SU-DHL-6 (cell line): Measurements from ENCODE around the gene ALK.

ENCODE experiments used
- EZH2phosphoT487 ChIP-seq: fragments of 200-600 bp; sonication (generic), shearing (Covaris generic); conservative IDR thresholded peaks from 2 replicates; pipeline ENCODE4 v1.6.1; 2018; ENCODE audit warnings: mild to moderate bottlenecking, antibody characterized with exemption, low read length, moderate library complexity, mixed read lengths
- TF ChIP-seq, protein P1 (sequence below): fragments of 200-600 bp; sonication (generic); IDR thresholded peaks from one replicate; pipeline ENCODE4 v1.5.1; 2017; ENCODE audit warnings: antibody characterized with exemption, mild to moderate bottlenecking, low read length, moderate library complexity; ENCODE audit not compliant: insufficient read depth, poor library complexity, severe bottlenecking

GRCh38 chr2:29528891-29529520, 392.4 kb downstream of the ALK start:
- TF ChIP-seq, protein P1, sequence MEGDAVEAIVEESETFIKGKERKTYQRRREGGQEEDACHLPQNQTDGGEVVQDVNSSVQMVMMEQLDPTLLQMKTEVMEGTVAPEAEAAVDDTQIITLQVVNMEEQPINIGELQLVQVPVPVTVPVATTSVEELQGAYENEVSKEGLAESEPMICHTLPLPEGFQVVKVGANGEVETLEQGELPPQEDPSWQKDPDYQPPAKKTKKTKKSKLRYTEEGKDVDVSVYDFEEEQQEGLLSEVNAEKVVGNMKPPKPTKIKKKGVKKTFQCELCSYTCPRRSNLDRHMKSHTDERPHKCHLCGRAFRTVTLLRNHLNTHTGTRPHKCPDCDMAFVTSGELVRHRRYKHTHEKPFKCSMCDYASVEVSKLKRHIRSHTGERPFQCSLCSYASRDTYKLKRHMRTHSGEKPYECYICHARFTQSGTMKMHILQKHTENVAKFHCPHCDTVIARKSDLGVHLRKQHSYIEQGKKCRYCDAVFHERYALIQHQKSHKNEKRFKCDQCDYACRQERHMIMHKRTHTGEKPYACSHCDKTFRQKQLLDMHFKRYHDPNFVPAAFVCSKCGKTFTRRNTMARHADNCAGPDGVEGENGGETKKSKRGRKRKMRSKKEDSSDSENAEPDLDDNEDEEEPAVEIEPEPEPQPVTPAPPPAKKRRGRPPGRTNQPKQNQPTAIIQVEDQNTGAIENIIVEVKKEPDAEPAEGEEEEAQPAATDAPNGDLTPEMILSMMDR = no peak
- TF ChIP-seq EZH2phosphoT487 = no peak
